Gastroesophageal sphincter (tissue), 4 donors: ENCODE measurements around the gene FLNC. TPM values are rescaled to one million over a fixed set of nuclear protein-coding genes. Genes with fewer than 3 reads are reported as not detected.

Source experiments
- ATAC-seq: fragments of 150-250 bp; one replicate; pipeline ENCODE4 v1.9.1; 2016; ENCODE audit warnings: mild to moderate bottlenecking, moderate library complexity
- H3K27ac ChIP-seq, 4 donors: fragments of 200-600 bp; sonication (generic) in 3 of 4; 1 replicate in 3 of 4; 2 replicates in 1 of 4; pipeline ENCODE4 v1.5.1; 2016 to 2019
- H3K27me3 ChIP-seq: fragments of 200-600 bp; sonication (generic); one replicate; pipeline ENCODE4 v1.5.1; 2019
- H3K36me3 ChIP-seq, 2 donors: fragments of 200-600 bp; sonication (generic); one replicate each; pipeline ENCODE4 v1.5.1; 2019; ENCODE audit warnings: control low read depth in 1 of 2
- H3K4me1 ChIP-seq, 3 donors: fragments of 200-600 bp; sonication (generic); 1 replicate in 2 of 3; 2 replicates in 1 of 3; pipeline ENCODE4 v1.5.1; 2016 to 2019; ENCODE audit warnings: control low read depth in 2 of 3
- H3K4me3 ChIP-seq, 2 donors: fragments of 200-600 bp; sonication (generic); one replicate each; pipeline ENCODE4 v1.5.1; 2019; ENCODE audit warnings: mild to moderate bottlenecking in 1 of 2, moderate library complexity in 1 of 2
- H3K9me3 ChIP-seq, 3 donors: fragments of 200-600 bp; sonication (generic); one replicate each; pipeline ENCODE4 v1.5.1; 2017 to 2019; ENCODE audit warnings: control low read depth in 2 of 3
- CTCF ChIP-seq, 4 experiments: fragments of 200-600 bp in 2 of 4; fragments of 450-650 bp in 2 of 4; sonication (generic) in 1 of 4; IDR thresholded peaks; one replicate each; pipeline ENCODE4 v1.5.1; 2017 to 2019; ENCODE audit warnings: antibody characterized with exemption in 4 of 4, mild to moderate bottlenecking in 2 of 4, moderate library complexity in 2 of 4
- EP300 ChIP-seq: sonication (generic); formaldehyde crosslinking; IDR thresholded peaks from one replicate; pipeline ENCODE4 v1.6.1; 2017; ENCODE audit warnings: antibody characterized with exemption, mild to moderate bottlenecking
- POLR2A ChIP-seq, 2 donors: fragments of 450-650 bp; IDR thresholded peaks; one replicate each; pipeline ENCODE4 v1.6.1; 2017; ENCODE audit warnings: antibody characterized with exemption in 2 of 2, mild to moderate bottlenecking in 2 of 2, moderate library complexity in 1 of 2
- POLR2AphosphoS5 ChIP-seq: sonication (generic); formaldehyde crosslinking; IDR thresholded peaks from one replicate; pipeline ENCODE4 v1.6.1; 2017; ENCODE audit warnings: antibody characterized with exemption
- WGBS, 2 donors: methylation state at CpG; one replicate each; pipeline ENCODE4 v1.1.5; 2018; ENCODE audit warnings: low coverage in 1 of 2; 5-methylcytosine and 5-hydroxymethylcytosine counted together
- total RNA-seq, 4 donors: library from RNA; depleted of rRNA; stranded (reverse); fragments of >200 nt; gene quantifications; one replicate each; pipeline ENCODE4 v1.1.0, GENCODE V29; 2016

The FLNC gene
- total RNA-seq, 4 donors from 2014 or later = 308 to 1,162 (median 401) TPM

GRCh38 chr7:128885370-128886187 is 55.4 kb downstream of the FLNC start:
- Histone ChIP-seq H3K27ac (no peak overlapping the region), H3K27me3 (peaks cover 22% of the 10 kb centered on the region), H3K4me1 (peaks cover 0 to 7% (median 0%) of the 10 kb centered on the region in 3 donors), H3K4me3 (no peak overlapping the region), H3K36me3 (no peaks in the 10 kb centered on the region), H3K9me3 (no peaks in the 10 kb centered on the region)
- no peak for ATAC-seq
- no peak for TF ChIP-seq POLR2A (IDR thresholded peaks at IDR 0.05)
- no peak for TF ChIP-seq POLR2AphosphoS5
- no peak for TF ChIP-seq CTCF (IDR thresholded peaks at IDR 0.05)
- no peak for TF ChIP-seq EP300
- 77 to 83% methylated on average over 1 to 4 of the region's 10 CpGs for WGBS, 2 donors

- WGBS, 2 donors = 40 to 83% methylated on average over 2 to 3 of the region's 14 CpGs
- peaks cover 32% of the 10 kb centered on the region for H3K27me3 ChIP-seq
- no peaks in the 10 kb centered on the region for H3K9me3 ChIP-seq
- no peak overlapping the region for H3K27ac ChIP-seq
- peaks cover 0 to 15% (median 0%) of the 10 kb centered on the region in 3 donors for H3K4me1 ChIP-seq
- TF ChIP-seq POLR2A (IDR thresholded peaks at IDR 0.05) = no peak
- TF ChIP-seq POLR2AphosphoS5 = no peak
- TF ChIP-seq EP300 = no peak
- no peak for TF ChIP-seq CTCF (IDR thresholded peaks at IDR 0.05)
- H3K4me3 ChIP-seq = no peak overlapping the region
- no peaks in the 10 kb centered on the region for H3K36me3 ChIP-seq
- ATAC-seq = no peak
Measured at GRCh38 chr7:128886391-128887168, 56.4 kb downstream of the FLNC start.

GRCh38 chr7:128887169-128888038 is 57.2 kb downstream of the FLNC start:
- H3K9me3 ChIP-seq = no peaks in the 10 kb centered on the region
- H3K27ac ChIP-seq = no peak overlapping the region
- no peaks in the 10 kb centered on the region for H3K36me3 ChIP-seq
- H3K4me3 ChIP-seq = no peak overlapping the region
- TF ChIP-seq CTCF (IDR thresholded peaks at IDR 0.05) = no peak
- TF ChIP-seq POLR2AphosphoS5 = no peak
- TF ChIP-seq POLR2A (IDR thresholded peaks at IDR 0.05) = no peak
- TF ChIP-seq EP300 = no peak
- no peak for ATAC-seq
- peaks cover 0 to 15% (median 0%) of the 10 kb centered on the region in 3 donors for H3K4me1 ChIP-seq
- H3K27me3 ChIP-seq = peaks cover 40% of the 10 kb centered on the region
- WGBS, 2 donors = 80 to 95% methylated on average over 2 to 4 of the region's 7 CpGs

GRCh38 chr7:128888039-128888755 is 58.0 kb downstream of the FLNC start:
- TF ChIP-seq POLR2AphosphoS5 (no peak), EP300 (no peak), CTCF (IDR thresholded peaks at IDR 0.05) (no peak), POLR2A (IDR thresholded peaks at IDR 0.05) (no peak)
- peaks cover 43% of the 10 kb centered on the region for H3K27me3 ChIP-seq
- 50 to 57% methylated on average over 1 to 2 of the region's 7 CpGs for WGBS, 2 donors
- no peaks in the 10 kb centered on the region for H3K9me3 ChIP-seq
- H3K4me1 ChIP-seq = peaks cover 0 to 15% (median 0%) of the 10 kb centered on the region in 3 donors
- H3K27ac ChIP-seq = no peak overlapping the region
- H3K4me3 ChIP-seq = no peak overlapping the region
- ATAC-seq = no peak
- H3K36me3 ChIP-seq = no peaks in the 10 kb centered on the region
